Myocyte (in vitro differentiated cells): Measurements from ENCODE around the gene IL19. TPM values are rescaled to one million over a fixed set of nuclear protein-coding genes. Genes with fewer than 3 reads are reported as not detected.

Experiments
- DNase-seq: peaks from one replicate; pipeline ENCODE4 v3.0.0-alpha.2; 2012; ENCODE audit warnings: low read depth
- total RNA-seq: library from RNA; depleted of rRNA; stranded (reverse); fragments of >200 nt; gene quantifications from 2 replicates; pipeline ENCODE4 v1.2.3, GENCODE V29; 2014

IL19 gene
- total RNA-seq, 1 donor from 2014 or later, result not detected

DNA sequence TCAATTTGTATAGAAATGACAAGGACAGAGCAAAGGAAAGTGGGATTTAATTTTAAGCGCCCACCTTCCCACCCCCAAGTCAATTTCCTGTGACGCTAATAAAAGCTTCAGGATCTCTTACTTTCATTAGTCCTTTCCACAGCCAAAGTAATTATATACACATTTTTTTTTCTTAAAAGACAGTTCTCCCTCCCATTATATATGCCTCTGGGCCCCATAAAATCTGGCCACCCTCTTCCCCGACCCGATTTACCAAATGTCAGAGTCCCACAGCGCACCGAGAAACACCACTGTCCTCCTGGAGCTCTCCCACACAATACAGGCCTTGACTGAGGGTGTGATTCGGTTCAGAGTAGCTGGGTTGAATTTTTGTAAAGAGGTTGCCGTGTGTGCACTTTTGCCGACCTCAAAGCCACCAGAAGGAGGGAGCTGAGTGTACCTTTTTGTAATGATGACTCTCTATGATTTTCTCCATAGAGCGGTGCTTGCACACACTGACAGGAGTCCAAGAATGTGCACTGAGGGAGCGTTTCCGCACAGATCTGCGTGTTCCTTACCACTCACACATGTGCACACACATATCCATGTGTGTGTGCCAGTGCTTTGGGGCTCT lies 27.9 kb downstream of the IL19 start:
- DNase-seq, result no peak

DNA sequence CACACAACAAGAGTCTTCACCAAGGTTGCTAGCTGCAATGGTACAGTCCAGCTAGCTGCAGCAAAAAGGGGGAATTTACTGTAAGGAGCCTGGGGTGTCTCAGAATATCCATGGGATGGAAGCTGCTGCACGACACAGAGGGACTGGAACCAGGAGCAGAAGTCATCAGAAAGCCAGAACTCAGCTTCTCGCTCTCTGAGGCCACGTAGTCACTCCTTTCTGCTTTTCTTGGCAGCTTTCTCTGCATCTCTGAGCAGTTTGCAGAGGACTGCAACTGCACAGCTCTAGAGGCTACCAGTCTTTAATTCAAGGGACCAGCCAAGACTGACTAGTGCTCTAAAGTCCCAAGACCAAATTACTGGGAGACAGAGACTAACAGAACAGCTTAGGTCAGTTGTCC lies 28.7 kb downstream of the IL19 start:
- no peak for DNase-seq

DNA sequence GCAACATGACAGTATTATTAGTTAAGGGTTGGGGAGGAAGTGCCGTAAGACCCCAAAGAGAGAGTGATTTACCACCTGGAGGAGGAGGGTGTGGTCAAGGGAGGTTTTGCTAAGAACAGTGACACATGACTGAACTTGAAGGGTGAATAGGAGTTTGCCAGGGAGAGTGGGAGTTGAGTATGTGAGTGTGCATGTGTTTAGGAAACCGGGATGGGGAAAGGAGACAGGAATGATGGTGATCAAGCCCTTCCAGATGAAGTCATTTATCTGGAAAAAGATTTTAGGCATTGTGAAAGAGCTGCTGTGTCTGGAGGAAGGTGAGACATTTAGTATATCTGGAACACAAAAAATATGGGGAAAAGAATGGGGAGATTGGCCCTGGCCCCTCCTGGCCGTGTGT lies 29.8 kb downstream of the IL19 start:
- no peak for DNase-seq

DNA sequence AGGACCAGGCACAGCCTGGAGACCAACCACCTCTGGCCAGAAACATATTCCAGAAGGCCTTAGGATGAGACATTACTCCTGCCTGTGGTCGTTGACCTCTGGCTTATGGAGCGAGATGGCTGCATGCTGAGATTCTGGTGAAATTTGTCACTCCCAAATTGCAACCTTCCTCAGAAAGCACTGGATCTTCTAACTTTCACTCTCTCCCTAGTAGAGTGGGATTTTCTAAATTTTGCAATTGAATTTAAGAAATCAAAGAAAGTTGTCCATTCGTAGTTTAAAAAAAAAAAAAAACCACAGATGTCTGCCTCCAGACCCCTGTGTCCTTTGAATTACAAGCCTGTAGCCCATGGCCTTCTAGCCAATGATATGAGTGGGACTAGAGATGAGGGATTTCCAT lies 30.3 kb downstream of the IL19 start:
- DNase-seq, result no peak

DNA sequence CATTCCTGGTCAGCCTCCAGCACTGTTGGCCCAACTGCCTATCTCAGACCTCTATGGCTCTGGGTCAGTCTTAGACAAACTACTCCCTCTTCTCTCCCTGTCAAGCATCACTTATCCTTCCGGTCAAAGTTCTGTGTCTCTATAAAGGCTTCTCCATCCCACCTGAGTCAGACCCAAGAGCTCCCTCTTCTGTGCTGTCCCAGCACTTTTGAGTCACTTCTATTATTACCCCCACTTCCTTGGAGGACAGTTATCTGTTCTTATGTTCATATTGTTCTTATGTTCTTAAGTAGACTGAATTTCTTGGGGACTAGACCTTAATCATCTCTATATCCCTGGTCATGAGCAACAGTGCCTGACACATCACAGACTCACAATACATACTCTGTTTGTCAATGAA lies 30.9 kb downstream of the IL19 start:
- no peak for DNase-seq

DNA sequence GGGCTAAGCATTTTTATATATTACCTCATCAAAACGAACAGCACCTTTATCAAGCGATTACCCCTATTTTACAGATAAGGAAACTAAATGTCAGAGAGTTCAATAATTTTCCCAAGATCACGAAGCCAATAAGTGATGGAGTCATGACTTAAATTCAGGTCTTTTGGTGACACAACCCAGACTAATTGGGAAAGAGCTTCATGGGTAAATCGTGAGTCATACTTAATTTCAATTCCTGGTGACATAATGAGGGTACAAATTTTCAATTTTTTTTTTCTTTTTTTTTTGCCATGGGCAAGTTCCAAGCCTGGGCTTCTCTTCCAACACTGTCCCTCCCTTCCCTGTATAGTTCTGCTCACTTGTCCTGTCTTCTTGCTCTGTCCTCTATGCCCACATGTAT lies 31.8 kb downstream of the IL19 start:
- no peak for DNase-seq

GRCh38 chr1:206803221-206803730 lies 32.7 kb downstream of the IL19 start:
- no peak for DNase-seq

GRCh38 chr1:206804156-206804737 lies 33.7 kb downstream of the IL19 start:
- no peak for DNase-seq

DNA sequence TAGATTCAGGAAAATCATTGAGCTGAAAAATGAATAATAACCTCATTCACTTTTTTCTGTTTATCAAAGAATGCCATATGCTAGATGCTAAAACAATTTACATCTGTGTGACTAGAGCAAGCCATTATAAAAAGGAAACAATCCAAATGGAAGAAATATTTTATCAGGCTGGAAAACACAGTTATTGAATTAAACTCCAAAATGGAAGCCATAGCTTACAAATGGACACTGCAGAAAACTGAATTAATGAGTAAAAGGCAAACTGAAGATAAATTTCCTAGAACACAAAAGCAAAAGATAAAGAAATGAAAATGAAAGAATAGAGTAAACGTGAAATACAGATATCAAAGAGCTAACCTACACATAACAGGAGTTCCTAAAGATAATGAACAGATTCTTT lies 34.8 kb downstream of the IL19 start:
- DNase-seq, result no peak

DNA sequence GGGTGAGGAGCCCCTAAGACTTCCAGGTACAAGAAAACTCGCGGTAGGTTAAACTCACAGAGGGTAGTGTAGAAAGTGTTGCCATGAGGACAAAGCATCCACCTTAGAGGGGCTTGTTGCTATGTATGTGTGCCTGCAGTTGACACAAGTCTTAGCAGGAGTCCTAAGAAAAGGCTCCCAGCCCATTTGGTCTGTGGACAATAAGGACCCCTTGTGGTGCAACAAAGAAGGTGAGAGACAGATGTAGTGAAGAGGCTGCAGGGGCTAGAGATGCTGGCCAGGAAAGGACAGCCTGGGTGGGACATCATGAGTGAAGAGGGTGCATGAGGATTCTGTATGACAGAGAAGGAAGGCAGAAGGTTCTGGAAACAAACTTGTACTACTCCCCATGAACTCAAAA lies 38.0 kb downstream of the IL19 start:
- peak; percentile 65 for DNase-seq

GRCh38 chr1:206809504-206810084 lies 39.0 kb downstream of the IL19 start:
- DNase-seq, result peak; percentile 53

DNA sequence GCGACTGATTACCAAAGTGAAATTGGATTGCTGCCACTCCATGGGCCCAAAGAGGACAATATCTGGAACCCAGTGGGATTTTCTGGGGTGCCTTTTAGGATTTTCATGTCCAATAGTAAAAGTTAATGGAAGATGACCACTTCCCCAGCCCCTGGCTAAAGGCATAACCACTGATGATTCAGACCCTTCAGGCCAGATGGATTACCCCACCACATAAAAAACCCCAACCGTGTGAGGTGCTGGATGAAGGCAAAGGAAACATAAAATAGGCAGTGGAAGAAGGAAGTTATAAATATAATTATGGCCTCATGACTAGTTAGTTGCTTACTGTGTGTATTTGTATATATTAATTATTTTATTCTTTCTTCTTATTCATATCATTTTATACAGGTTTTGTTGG lies 41.9 kb downstream of the IL19 start:
- DNase-seq, result peak; percentile 28

DNA sequence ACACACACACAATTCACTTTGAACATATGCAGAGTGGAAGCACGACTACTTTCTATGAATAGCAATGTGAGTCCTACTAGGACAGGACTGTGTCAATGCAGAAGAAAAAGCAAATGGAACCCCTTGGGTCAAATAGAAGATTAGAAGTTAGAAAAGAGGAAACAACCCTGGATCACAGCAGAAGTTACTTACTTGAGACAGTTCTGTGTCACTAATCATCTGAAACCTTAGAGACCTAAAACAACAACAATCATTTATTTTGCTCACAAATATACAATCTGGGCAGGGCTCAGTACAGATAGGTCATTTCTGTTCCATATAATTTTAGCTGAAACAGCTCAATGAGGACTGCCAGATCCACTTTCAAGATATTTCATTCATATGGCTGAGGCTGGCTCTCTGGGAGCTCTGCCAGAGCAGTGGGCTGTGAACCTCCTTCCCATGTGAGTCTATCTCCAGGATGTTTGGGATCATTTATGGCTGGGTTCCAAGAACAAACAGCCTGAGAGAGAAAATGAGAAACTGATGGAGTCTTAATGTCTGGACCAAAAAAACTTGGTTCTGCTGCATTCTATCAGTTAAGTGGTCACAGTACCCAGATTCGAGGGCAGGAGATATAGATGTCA lies 44.3 kb downstream of the IL19 start:
- DNase-seq, result peak; percentile 54

GRCh38 chr1:206816390-206817287 lies 46.1 kb downstream of the IL19 start:
- DNase-seq, result no peak

DNA sequence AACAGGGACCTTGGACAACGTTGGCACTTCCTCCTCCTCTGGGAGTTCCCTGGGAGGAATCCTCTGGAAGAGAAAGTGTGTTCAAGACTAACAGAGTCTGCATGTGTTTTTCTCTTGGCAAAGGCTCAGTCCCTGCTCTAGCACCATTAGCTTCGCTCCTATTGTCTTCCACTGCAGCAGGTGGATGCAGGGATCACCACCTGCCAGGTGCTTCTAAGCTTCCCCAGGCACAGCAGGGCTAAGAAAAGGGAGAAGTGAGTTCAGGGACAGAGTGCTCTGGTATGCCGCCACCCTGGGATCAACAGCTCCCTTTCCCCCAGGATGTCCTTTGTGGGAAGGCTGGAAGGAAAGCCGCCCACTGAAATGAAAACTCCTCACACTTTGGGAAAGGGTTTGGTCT lies 50.9 kb downstream of the IL19 start:
- DNase-seq, result no peak

- no peak for DNase-seq
These were observed 53.2 kb downstream of the IL19 start for GRCh38 chr1:206823727-206824126.

DNA sequence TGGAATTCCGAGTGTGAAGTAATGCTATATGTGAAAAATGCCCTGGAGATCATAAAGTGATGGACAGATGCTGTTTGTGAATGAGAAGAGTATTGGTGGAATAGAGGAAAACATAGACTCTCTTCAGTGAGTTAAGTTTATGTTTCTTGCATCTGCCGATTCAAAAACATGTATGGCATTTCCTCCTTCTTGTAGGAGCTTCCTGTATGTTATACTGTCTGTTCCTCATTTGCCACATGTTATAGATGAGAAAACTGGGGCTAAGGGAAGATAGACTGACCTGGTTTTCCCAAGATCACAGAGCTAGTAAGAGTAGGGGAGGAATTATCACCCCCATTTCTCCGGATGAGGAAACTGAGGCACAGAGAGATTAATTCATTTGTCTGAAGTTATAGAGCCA lies 53.8 kb downstream of the IL19 start:
- DNase-seq, result no peak

- peak; percentile 68 for DNase-seq
These were observed 55.8 kb downstream of the IL19 start for GRCh38 chr1:206826394-206826793.

DNA sequence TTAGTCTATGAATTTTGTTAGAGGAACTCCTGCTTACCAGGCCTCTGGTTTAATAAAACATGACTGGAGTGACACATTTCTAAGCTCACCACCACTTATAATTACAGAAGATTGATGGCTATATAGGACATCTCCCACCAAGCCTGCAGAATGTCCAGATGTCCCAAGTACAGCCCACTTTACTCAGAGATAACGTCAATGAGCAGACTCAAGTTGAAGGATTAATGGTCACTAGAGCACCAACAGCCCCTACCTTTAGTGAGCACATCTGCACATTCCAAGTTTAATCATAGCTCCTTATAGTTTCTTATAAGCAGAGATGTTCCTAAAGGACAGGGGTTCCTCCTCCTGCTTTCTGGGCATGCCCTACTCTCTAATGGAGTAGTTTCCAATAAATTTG lies 57.5 kb downstream of the IL19 start:
- no peak for DNase-seq

- no peak for DNase-seq
These were observed 58.2 kb downstream of the IL19 start for GRCh38 chr1:206828765-206829164.

DNA sequence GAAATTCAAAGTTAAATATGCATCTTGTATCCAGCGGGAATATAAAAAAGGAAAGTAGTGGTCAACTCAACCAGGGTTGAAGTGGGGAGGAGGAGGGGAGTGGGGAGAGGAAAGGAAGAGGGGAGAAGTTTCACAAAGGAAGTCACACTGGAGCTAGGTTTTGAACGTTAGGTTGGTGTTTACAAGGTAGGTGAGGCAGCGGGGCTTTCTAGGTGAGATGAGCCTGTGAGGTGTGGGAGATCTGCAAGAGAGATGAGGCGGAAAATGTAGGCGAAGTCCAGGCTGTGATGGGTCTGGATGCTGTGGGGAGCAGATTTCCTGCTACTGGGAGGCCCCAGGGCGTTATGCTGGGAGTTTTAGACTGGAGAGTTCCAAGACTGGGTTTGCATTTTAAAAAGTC lies 58.7 kb downstream of the IL19 start:
- no peak for DNase-seq
